Activated naive CD4-positive, alpha-beta T cell treated with Interleukin-2 at 50 U/mL for 16 hours (primary cell): Measurements from ENCODE around the gene PRR33.

Source experiments
- DNase-seq: peaks from one replicate; pipeline ENCODE4 v3.0.0-alpha.2; 2020

PRR33 gene

GRCh38 chr11:1916132-1916985 lies 24.7 kb upstream of the PRR33 start:
- peak; percentile 9 for DNase-seq

GRCh38 chr11:1915795-1916131 lies 24.1 kb upstream of the PRR33 start:
- no peak for DNase-seq

GRCh38 chr11:1913271-1914060 lies 21.8 kb upstream of the PRR33 start:
- no peak for DNase-seq

- DNase-seq = no peak
These were observed 20.7 kb upstream of the PRR33 start for GRCh38 chr11:1912289-1912878.

GRCh38 chr11:1909524-1909923 lies 17.8 kb upstream of the PRR33 start:
- no peak for DNase-seq

- DNase-seq = no peak
These were observed 16.9 kb upstream of the PRR33 start for GRCh38 chr11:1908618-1909017.

- no peak for DNase-seq
These were observed 15.1 kb upstream of the PRR33 start for GRCh38 chr11:1906611-1907423.

- DNase-seq = no peak
These were observed 14.5 kb upstream of the PRR33 start for GRCh38 chr11:1906181-1906580.

- no peak for DNase-seq
These were observed 8.0 kb upstream of the PRR33 start for GRCh38 chr11:1899686-1900085.

GRCh38 chr11:1899090-1899489 lies 7.4 kb upstream of the PRR33 start:
- DNase-seq = no peak

GRCh38 chr11:1896923-1897322 lies 5.2 kb upstream of the PRR33 start:
- DNase-seq = no peak

- no peak for DNase-seq
These were observed 4.8 kb upstream of the PRR33 start for GRCh38 chr11:1896468-1896867.

GRCh38 chr11:1894759-1895158 lies 3.1 kb upstream of the PRR33 start:
- no peak for DNase-seq

- no peak for DNase-seq
These were observed 2.1 kb upstream of the PRR33 start for GRCh38 chr11:1893581-1894359.

GRCh38 chr11:1892558-1892957 lies 863 bp upstream of the PRR33 start:
- DNase-seq = no peak

- no peak for DNase-seq
These were observed 421 bp upstream of the PRR33 start for GRCh38 chr11:1892116-1892515.

GRCh38 chr11:1890856-1891830 lies 552 bp downstream of the PRR33 start:
- no peak for DNase-seq

GRCh38 chr11:1889941-1890855 lies 1.5 kb downstream of the PRR33 start:
- DNase-seq = no peak

- DNase-seq = peak; percentile 73
These were observed 2.3 kb downstream of the PRR33 start for GRCh38 chr11:1889224-1889930.
